HepG2 (cell line): ENCODE measurements around the gene ATE1. TPM values are rescaled to one million over a fixed set of nuclear protein-coding genes. Genes with fewer than 3 reads are reported as not detected.

Source experiments
- ATAC-seq: fragments of 200-7000 bp; cut with Tn5 transposase; 3 replicates; pipeline ENCODE4 v1.9.1; 2020; ENCODE audit warnings: mild to moderate bottlenecking, moderate library complexity
- BruUV-seq: library from RNA; stranded (reverse); fragments of 400-500 nt; replicated peaks from 2 replicates; lab custom pipeline; 2021; lab: Mats Ljungman, UMichigan
- CTCF ChIA-PET: fragments of 300-600 bp; formaldehyde crosslinking; extraction: SDS; loops from one replicate; lab custom pipeline; 2021; ENCODE audit warnings: low total read pairs, inconsistent platforms, low intra/inter-chr PET ratio; lab: Yijun Ruan, JAX
- POLR2A ChIA-PET: fragments of 350-600 bp; sonication (Branson Sonifier 250); formaldehyde crosslinking; loops from one replicate; lab custom pipeline; 2020; ENCODE audit warnings: antibody characterized with exemption, inconsistent platforms; lab: Yijun Ruan, JAX
- DNase-seq: peaks from one replicate; pipeline ENCODE4 v3.0.0-alpha.2; 2015; ENCODE audit warnings: low spot score
- FAIRE-seq: peaks from 3 replicates; lab custom pipeline; 2011; peaks lifted over from hg19 to GRCh38; lab: Jason Lieb, UNC
- H2AFZ ChIP-seq: one replicate; pipeline ENCODE4 v1.6.1; 2011; ENCODE audit warnings: low read length, inconsistent platforms
- H3K27ac ChIP-seq: fragments of 300-600 bp; 3 replicates; pipeline ENCODE4 v1.8.0; 2011; ENCODE audit warnings: mixed run types, mild to moderate bottlenecking, mixed read lengths, low read length, inconsistent platforms; ENCODE audit not compliant: insufficient read depth; ENCODE audit errors: extremely low read length
- H3K27me3 ChIP-seq, 2 experiments: fragments of 200-600 bp in 1 of 2; 2 replicates in 1 of 2; 3 replicates in 1 of 2; pipeline versions ENCODE4 v1.6.0 to v1.8.0; 2011; ENCODE audit warnings: low read length in 2 of 2, mild to moderate bottlenecking in 2 of 2, moderate library complexity in 2 of 2, inconsistent platforms in 1 of 2; ENCODE audit not compliant: insufficient read depth in 2 of 2, control insufficient read depth in 1 of 2
- H3K36me3 ChIP-seq, 2 experiments: fragments of 200-600 bp in 1 of 2; replicated peaks in 1 of 2; 2 replicates in 1 of 2; 3 replicates in 1 of 2; pipeline versions ENCODE4 v1.5.1 to v1.8.0; 2011; ENCODE audit warnings: low read length in 2 of 2, inconsistent platforms in 1 of 2; ENCODE audit not compliant: insufficient read depth in 2 of 2, control insufficient read depth in 1 of 2
- H3K4me1 ChIP-seq: 2 replicates; pipeline ENCODE4 v1.5.1; 2012; ENCODE audit warnings: low read length, inconsistent platforms; ENCODE audit not compliant: insufficient read depth
- H3K4me2 ChIP-seq: 2 replicates; pipeline ENCODE4 v1.6.0; 2011; ENCODE audit warnings: low read depth, low read length, inconsistent platforms
- H3K4me3 ChIP-seq, 3 experiments: fragments of 200-600 bp in 1 of 3; sonication (generic), shearing (Covaris generic) in 1 of 3; replicated peaks in 1 of 3; 2 replicates each; pipeline ENCODE4 v1.5.1; 2011 to 2016; ENCODE audit warnings: low read length in 3 of 3, inconsistent platforms in 2 of 3, low read depth in 2 of 3, mild to moderate bottlenecking in 2 of 3, control low read depth in 1 of 3, mixed read lengths in 1 of 3; ENCODE audit not compliant: insufficient read depth in 1 of 3
- H3K79me2 ChIP-seq: one replicate; pipeline ENCODE4 v1.6.1; 2011; ENCODE audit warnings: low read length, inconsistent platforms; ENCODE audit not compliant: insufficient read depth
- H3K9ac ChIP-seq: 2 replicates; pipeline ENCODE4 v1.6.0; 2011; ENCODE audit warnings: mild to moderate bottlenecking, low read depth, low read length, inconsistent platforms; ENCODE audit not compliant: insufficient read depth
- H3K9me3 ChIP-seq: 2 replicates; pipeline ENCODE4 v1.5.1; 2012; ENCODE audit warnings: mild to moderate bottlenecking, low read length
- H4K20me1 ChIP-seq: 2 replicates; pipeline ENCODE4 v1.6.0; 2011; ENCODE audit warnings: inconsistent platforms, mild to moderate bottlenecking, low read length, moderate library complexity; ENCODE audit not compliant: insufficient read depth
- ERF ChIP-seq: IDR thresholded peaks from 2 replicates; pipeline ENCODE4 v1.6.1; 2018; ENCODE audit warnings: missing biosample characterization, missing genetic modification reagents
- ETV6 ChIP-seq: sonication (generic); formaldehyde crosslinking; conservative IDR thresholded peaks from 2 replicates; pipeline ENCODE4 v1.4.0; 2020; ENCODE audit warnings: missing genetic modification reagents
- GLI4 ChIP-seq: sonication (generic); formaldehyde crosslinking; IDR thresholded peaks from 2 replicates; pipeline ENCODE4 v1.5.1; 2020; ENCODE audit warnings: missing genetic modification reagents, mild to moderate bottlenecking, moderate library complexity, borderline replicate concordance
- HDAC1 ChIP-seq: sonication (generic); formaldehyde crosslinking; IDR thresholded peaks from 2 replicates; pipeline ENCODE4 v1.5.1; 2020; ENCODE audit warnings: mild to moderate bottlenecking, missing genetic modification reagents
- ZNF337 ChIP-seq: sonication (generic); formaldehyde crosslinking; IDR thresholded peaks from 2 replicates; pipeline ENCODE4 v1.5.1; 2020; ENCODE audit warnings: missing genetic modification reagents, low read depth, mild to moderate bottlenecking, borderline replicate concordance
- ZNF569 ChIP-seq: sonication (generic); formaldehyde crosslinking; IDR thresholded peaks from 2 replicates; pipeline ENCODE4 v1.5.0; 2020; ENCODE audit warnings: mild to moderate bottlenecking, missing genetic modification reagents, moderate library complexity, borderline replicate concordance
- ZNF720 ChIP-seq: sonication (generic); formaldehyde crosslinking; IDR thresholded peaks from 2 replicates; pipeline ENCODE4 v1.4.0; 2020; ENCODE audit warnings: missing genetic modification reagents
- ZNF724P ChIP-seq: sonication (generic); formaldehyde crosslinking; IDR thresholded peaks from 2 replicates; pipeline ENCODE4 v1.8.0; 2022; ENCODE audit warnings: missing genetic modification reagents, borderline replicate concordance
- ZNF747 ChIP-seq: sonication (generic); formaldehyde crosslinking; IDR thresholded peaks from 2 replicates; pipeline ENCODE4 v1.8.1; 2023; ENCODE audit warnings: missing genetic modification reagents, mild to moderate bottlenecking, borderline replicate concordance
- ZNF768 ChIP-seq: sonication (generic); formaldehyde crosslinking; IDR thresholded peaks from 2 replicates; pipeline ENCODE4 v1.4.0; 2020; ENCODE audit warnings: missing genetic modification reagents
- ZSCAN21 ChIP-seq: sonication (generic); formaldehyde crosslinking; IDR thresholded peaks from 2 replicates; pipeline ENCODE4 v1.8.0; 2022; ENCODE audit warnings: mild to moderate bottlenecking, missing genetic modification reagents, moderate library complexity, borderline replicate concordance
- WGBS: methylation state at CpG from one replicate; pipeline ENCODE4 v1.1.6; 2017; ENCODE audit warnings: low lambda C conversion rate; 5-methylcytosine and 5-hydroxymethylcytosine counted together
- in situ Hi-C: cut with HindIII; loops from 2 replicates; pipeline ENCODE4 v1.10.0; 2017; ENCODE audit warnings: low pct_unique_long_range_greater_than_20kb; ENCODE audit not compliant: extremely low pct_ligation_motif_present
- intact Hi-C: fragments of 100-400 bp; cut with micrococcal nuclease; formaldehyde crosslinking; loops from one replicate; pipeline ENCODE4 v1.10.0; 2022; ENCODE audit not compliant: unreplicated experiment
- polyA plus RNA-seq, 8 experiments: library from polyadenylated mRNA; depleted of rRNA in 3 of 8; stranded (reverse) in 7 of 8; unstranded in 1 of 8; fragments of >200 nt; fragmentation: Illumina TruSeq in 4 of 8; extraction: Trizol in 4 of 8; gene quantifications; 2 replicates each; pipeline versions ENCODE4 v1.2.1 to v1.2.3, GENCODE V29; 2011 to 2016; ENCODE audit warnings: low read depth in 4 of 8, missing spikeins in 1 of 8, mixed read lengths in 1 of 8; ENCODE audit not compliant: insufficient read depth in 1 of 8
- total RNA-seq, 5 experiments: library from RNA; depleted of rRNA; stranded (reverse); fragments of >200 nt; fragmentation: Illumina TruSeq; extraction: Trizol; gene quantifications; 2 replicates each; pipeline ENCODE4 v1.2.3, GENCODE V29; 2016; ENCODE audit warnings: low read depth in 1 of 5
- TF ChIP-seq, protein P1 (sequence below): sonication (generic); formaldehyde crosslinking; IDR thresholded peaks from 2 replicates; pipeline ENCODE4 v1.4.0; 2020; ENCODE audit warnings: mild to moderate bottlenecking, missing genetic modification reagents
- TF ChIP-seq, protein P2 (sequence below): sonication (generic); formaldehyde crosslinking; IDR thresholded peaks from 2 replicates; pipeline ENCODE4 v1.9.0; 2021; ENCODE audit warnings: missing genetic modification reagents, borderline replicate concordance
- TF ChIP-seq, protein P3 (sequence below): sonication (generic); formaldehyde crosslinking; IDR thresholded peaks from 2 replicates; pipeline ENCODE4 v1.4.0; 2020; ENCODE audit warnings: mild to moderate bottlenecking, missing genetic modification reagents

ATE1 gene
- total and polyA plus RNA-seq, 2 of the 13 experiments (the other 11 are each of a cell fraction or from before 2014, with no cell fraction given) = 17.5 to 42.2 TPM

DNA sequence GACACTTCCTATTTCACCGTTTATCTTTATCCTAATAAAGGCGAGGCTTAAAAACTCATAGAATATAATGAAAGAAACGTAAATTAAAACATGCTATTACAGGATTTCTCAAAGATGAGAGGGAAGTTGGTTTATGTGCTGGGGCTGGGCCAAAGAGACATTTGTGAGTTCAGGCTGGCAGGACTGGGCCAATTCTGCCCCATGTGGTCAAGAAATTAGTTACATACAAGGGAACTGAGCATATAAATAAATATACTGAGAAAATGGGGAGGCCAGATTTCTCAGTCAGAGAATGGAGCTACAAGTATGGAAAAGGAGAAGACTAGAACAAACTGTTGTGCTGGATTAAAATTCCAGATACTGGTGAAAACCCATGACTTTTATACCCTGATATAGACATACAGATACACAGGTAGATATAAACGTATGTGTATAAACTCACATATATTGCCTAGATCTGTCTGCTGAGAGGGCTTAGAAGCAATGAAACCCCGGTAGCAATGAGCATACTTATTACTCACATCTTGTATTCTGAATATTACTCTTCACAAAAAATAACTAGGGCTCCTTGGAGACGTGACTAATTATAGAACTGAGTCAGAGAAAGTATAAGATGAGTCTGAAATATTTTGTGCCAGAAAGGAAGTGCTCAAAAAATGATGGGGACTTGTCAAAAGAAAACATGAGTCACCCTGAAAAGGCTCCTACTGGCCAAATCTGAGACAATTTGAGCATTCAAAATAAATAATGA is 173.9 kb downstream of the ATE1 start (continued):
- TF ChIP-seq ERF (no peak), GLI4 (CRISPR knock-in tag) (no peak), ZNF768 (CRISPR knock-in tag) (no peak), HDAC1 (CRISPR knock-in tag) (no peak)
- TF ChIP-seq, protein P1, sequence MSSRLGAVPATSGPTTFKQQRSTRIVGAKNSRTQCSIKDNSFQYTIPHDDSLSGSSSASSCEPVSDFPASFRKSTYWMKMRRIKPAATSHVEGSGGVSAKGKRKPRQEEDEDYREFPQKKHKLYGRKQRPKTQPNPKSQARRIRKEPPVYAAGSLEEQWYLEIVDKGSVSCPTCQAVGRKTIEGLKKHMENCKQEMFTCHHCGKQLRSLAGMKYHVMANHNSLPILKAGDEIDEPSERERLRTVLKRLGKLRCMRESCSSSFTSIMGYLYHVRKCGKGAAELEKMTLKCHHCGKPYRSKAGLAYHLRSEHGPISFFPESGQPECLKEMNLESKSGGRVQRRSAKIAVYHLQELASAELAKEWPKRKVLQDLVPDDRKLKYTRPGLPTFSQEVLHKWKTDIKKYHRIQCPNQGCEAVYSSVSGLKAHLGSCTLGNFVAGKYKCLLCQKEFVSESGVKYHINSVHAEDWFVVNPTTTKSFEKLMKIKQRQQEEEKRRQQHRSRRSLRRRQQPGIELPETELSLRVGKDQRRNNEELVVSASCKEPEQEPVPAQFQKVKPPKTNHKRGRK (CRISPR knock-in tag) = no peak

- ChIA-PET CTCF (no interaction called here), POLR2A (no interaction called here)
- H3K27ac ChIP-seq = no peak overlapping the region
- no TSS peak for BruUV-seq
- H3K9ac ChIP-seq = no peak overlapping the region
- no peak for FAIRE-seq
- no peaks in the 10 kb centered on the region for H3K4me1 ChIP-seq
- no peak for DNase-seq
- H3K36me3 ChIP-seq = peaks cover 0 to 6% of the 10 kb centered on the region in 2 experiments; a peak in 2 of 5 replicates
- peaks cover 3% of the 10 kb centered on the region; the same call in 1 of the 2 replicates for H4K20me1 ChIP-seq
- 94% methylated on average over 3 of the region's 3 CpGs for WGBS
- H3K9me3 ChIP-seq = peaks cover 9% of the 10 kb centered on the region; the same call in 1 of the 2 replicates
- no peak overlapping the region for H2AFZ ChIP-seq
- intact Hi-C loops (no loop called here), in situ Hi-C loops (no loop called here)
- H3K4me2 ChIP-seq = no peak overlapping the region
- H3K4me3 ChIP-seq = no peak overlapping the region
- no peaks in the 10 kb centered on the region for H3K79me2 ChIP-seq
- no peak for ATAC-seq
- TF ChIP-seq, protein P2, sequence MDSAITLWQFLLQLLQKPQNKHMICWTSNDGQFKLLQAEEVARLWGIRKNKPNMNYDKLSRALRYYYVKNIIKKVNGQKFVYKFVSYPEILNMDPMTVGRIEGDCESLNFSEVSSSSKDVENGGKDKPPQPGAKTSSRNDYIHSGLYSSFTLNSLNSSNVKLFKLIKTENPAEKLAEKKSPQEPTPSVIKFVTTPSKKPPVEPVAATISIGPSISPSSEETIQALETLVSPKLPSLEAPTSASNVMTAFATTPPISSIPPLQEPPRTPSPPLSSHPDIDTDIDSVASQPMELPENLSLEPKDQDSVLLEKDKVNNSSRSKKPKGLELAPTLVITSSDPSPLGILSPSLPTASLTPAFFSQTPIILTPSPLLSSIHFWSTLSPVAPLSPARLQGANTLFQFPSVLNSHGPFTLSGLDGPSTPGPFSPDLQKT (CRISPR knock-in tag) = no peak
- TF ChIP-seq, protein P3, sequence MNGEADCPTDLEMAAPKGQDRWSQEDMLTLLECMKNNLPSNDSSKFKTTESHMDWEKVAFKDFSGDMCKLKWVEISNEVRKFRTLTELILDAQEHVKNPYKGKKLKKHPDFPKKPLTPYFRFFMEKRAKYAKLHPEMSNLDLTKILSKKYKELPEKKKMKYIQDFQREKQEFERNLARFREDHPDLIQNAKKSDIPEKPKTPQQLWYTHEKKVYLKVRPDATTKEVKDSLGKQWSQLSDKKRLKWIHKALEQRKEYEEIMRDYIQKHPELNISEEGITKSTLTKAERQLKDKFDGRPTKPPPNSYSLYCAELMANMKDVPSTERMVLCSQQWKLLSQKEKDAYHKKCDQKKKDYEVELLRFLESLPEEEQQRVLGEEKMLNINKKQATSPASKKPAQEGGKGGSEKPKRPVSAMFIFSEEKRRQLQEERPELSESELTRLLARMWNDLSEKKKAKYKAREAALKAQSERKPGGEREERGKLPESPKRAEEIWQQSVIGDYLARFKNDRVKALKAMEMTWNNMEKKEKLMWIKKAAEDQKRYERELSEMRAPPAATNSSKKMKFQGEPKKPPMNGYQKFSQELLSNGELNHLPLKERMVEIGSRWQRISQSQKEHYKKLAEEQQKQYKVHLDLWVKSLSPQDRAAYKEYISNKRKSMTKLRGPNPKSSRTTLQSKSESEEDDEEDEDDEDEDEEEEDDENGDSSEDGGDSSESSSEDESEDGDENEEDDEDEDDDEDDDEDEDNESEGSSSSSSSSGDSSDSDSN (CRISPR knock-in tag) = no peak
- no peak for TF ChIP-seq ZNF720
- no peak for TF ChIP-seq ZNF724P (CRISPR knock-in tag)
- no peak for TF ChIP-seq ETV6 (CRISPR knock-in tag)
- TF ChIP-seq ZNF337 (CRISPR knock-in tag) = no peak
- no peak for TF ChIP-seq ZNF747 (CRISPR knock-in tag)
- TF ChIP-seq ZNF569 (CRISPR knock-in tag) = no peak
- no peak for TF ChIP-seq ZSCAN21 (CRISPR knock-in tag)
- no peaks in the 10 kb centered on the region; a peak in 1 of 5 replicates for H3K27me3 ChIP-seq
Observed at GRCh38 chr10:121751191-121751760, 176.6 kb downstream of the ATE1 start.
